HG03520 (cell line): ENCODE results near the gene FFAR4.
"Not testable (repeated sequence)": the region's sequence is repeated elsewhere in the genome, so short reads cannot be mapped to it uniquely, and the experiment has no call there.

Source experiments
- ATAC-seq: cut with Tn5 transposase; IDR thresholded peaks from one replicate; pipeline ENCODE4 v1.9.1; 2021; ENCODE audit warnings: mild to moderate bottlenecking, moderate library complexity; ENCODE audit not compliant: unreplicated experiment

Gene FFAR4

GRCh38 chr10:93566435-93567276 lies at the start of gene FFAR4:
FFAR4 (plus strand) TSS chr10:93566665; CDS start chr10:93566721, 56 bp downstream.
- ATAC-seq = no peak

- no peak for ATAC-seq
Measured at GRCh38 chr10:93518531-93518930, 47.9 kb upstream of the FFAR4 start.

GRCh38 chr10:93535293-93535692 lies 31.2 kb upstream of the FFAR4 start:
- ATAC-seq = no peak

GRCh38 chr10:93540871-93541270 lies 25.6 kb upstream of the FFAR4 start:
- ATAC-seq = not testable (repeated sequence)

GRCh38 chr10:93541402-93542357 lies 24.8 kb upstream of the FFAR4 start:
- ATAC-seq = no peak

GRCh38 chr10:93542358-93542791 lies 24.1 kb upstream of the FFAR4 start:
- ATAC-seq = no peak

GRCh38 chr10:93546995-93547394 lies 19.5 kb upstream of the FFAR4 start:
- not testable (repeated sequence) for ATAC-seq

GRCh38 chr10:93547522-93547921 lies 18.9 kb upstream of the FFAR4 start:
- ATAC-seq = no peak

- no peak for ATAC-seq
Measured at GRCh38 chr10:93548376-93549071, 17.9 kb upstream of the FFAR4 start.

- ATAC-seq = no peak
Measured at GRCh38 chr10:93550606-93551005, 15.9 kb upstream of the FFAR4 start.

GRCh38 chr10:93552780-93553179 lies 13.7 kb upstream of the FFAR4 start:
- no peak for ATAC-seq

GRCh38 chr10:93553482-93554315 lies 12.8 kb upstream of the FFAR4 start:
- ATAC-seq = no peak

GRCh38 chr10:93554316-93554663 lies 12.2 kb upstream of the FFAR4 start:
- ATAC-seq = no peak

GRCh38 chr10:93554760-93555432 lies 11.6 kb upstream of the FFAR4 start:
- ATAC-seq = peak; percentile 46

GRCh38 chr10:93559490-93559889 lies 7.0 kb upstream of the FFAR4 start:
- no peak for ATAC-seq

- no peak for ATAC-seq
Measured at GRCh38 chr10:93560541-93560940, 5.9 kb upstream of the FFAR4 start.

- no peak for ATAC-seq
Measured at GRCh38 chr10:93565446-93565845, 1.0 kb upstream of the FFAR4 start.

GRCh38 chr10:93567277-93568104 lies 1.0 kb downstream of the FFAR4 start:
- no peak for ATAC-seq

- no peak for ATAC-seq
Measured at GRCh38 chr10:93568105-93568390, 1.6 kb downstream of the FFAR4 start.
